NCI-H226 (cell line): ENCODE data around the gene THEM4.

Experiments used
- DNase-seq: peaks from one replicate; pipeline ENCODE4 v3.0.0-alpha.2; 2015

Gene THEM4

GRCh38 chr1:151909167-151910149 lies at the start of gene THEM4:
Gene THEM4 (minus strand): TSS chr1:151909511. CDS start chr1:151909458, 53 bp downstream.
- peak; percentile 93 for DNase-seq

GRCh38 chr1:151958959-151959358 lies 49.6 kb upstream of the THEM4 start:
- DNase-seq: no peak

- DNase-seq: no peak
Observed at GRCh38 chr1:151956957-151957497, 47.7 kb upstream of the THEM4 start.

- no peak for DNase-seq
Observed at GRCh38 chr1:151953409-151954094, 44.2 kb upstream of the THEM4 start.

GRCh38 chr1:151952811-151953210 lies 43.5 kb upstream of the THEM4 start:
- DNase-seq: no peak

GRCh38 chr1:151949371-151950193 lies 40.3 kb upstream of the THEM4 start:
- no peak for DNase-seq

- DNase-seq: no peak
Observed at GRCh38 chr1:151948506-151948905, 39.2 kb upstream of the THEM4 start.

- no peak for DNase-seq
Observed at GRCh38 chr1:151947140-151947539, 37.8 kb upstream of the THEM4 start.

- peak; percentile 89 for DNase-seq
Observed at GRCh38 chr1:151945725-151946722, 36.7 kb upstream of the THEM4 start.

- no peak for DNase-seq
Observed at GRCh38 chr1:151944857-151945575, 35.7 kb upstream of the THEM4 start.

GRCh38 chr1:151944126-151944856 lies 35.0 kb upstream of the THEM4 start:
- no peak for DNase-seq

- no peak for DNase-seq
Observed at GRCh38 chr1:151943591-151943990, 34.3 kb upstream of the THEM4 start.

- DNase-seq: peak; percentile 96
Observed at GRCh38 chr1:151942882-151943281, 33.6 kb upstream of the THEM4 start.

GRCh38 chr1:151940541-151940940 lies 31.2 kb upstream of the THEM4 start:
- no peak for DNase-seq

- DNase-seq: no peak
Observed at GRCh38 chr1:151939779-151940178, 30.5 kb upstream of the THEM4 start.

- DNase-seq: no peak
Observed at GRCh38 chr1:151939141-151939540, 29.8 kb upstream of the THEM4 start.

GRCh38 chr1:151936653-151937052 lies 27.3 kb upstream of the THEM4 start:
- DNase-seq: no peak

- no peak for DNase-seq
Observed at GRCh38 chr1:151935894-151936602, 26.7 kb upstream of the THEM4 start.

- peak; percentile 28 for DNase-seq
Observed at GRCh38 chr1:151935154-151935553, 25.8 kb upstream of the THEM4 start.
